Lower leg skin (tissue), 3 donors: ENCODE results near the gene SVOPL.

Experiments
- CTCF ChIP-seq, 3 donors: fragments of 450-650 bp; IDR thresholded peaks; one replicate each; pipeline ENCODE4 v1.5.1; 2016; ENCODE audit warnings: antibody characterized with exemption in 3 of 3, mild to moderate bottlenecking in 3 of 3, moderate library complexity in 2 of 3
- POLR2A ChIP-seq, 2 donors: fragments of 450-650 bp; IDR thresholded peaks; one replicate each; pipeline ENCODE4 v1.6.1; 2016 to 2017; ENCODE audit warnings: antibody characterized with exemption in 2 of 2, mild to moderate bottlenecking in 1 of 2, moderate library complexity in 1 of 2

- no peak for TF ChIP-seq CTCF (IDR thresholded peaks at IDR 0.05)
- TF ChIP-seq POLR2A (IDR thresholded peaks at IDR 0.05), result no peak
Measured at GRCh38 chr7:138565451-138566114, 135.6 kb downstream of the SVOPL start.
